GM18951 (cell line): Measurements from ENCODE around the gene TMEM94.

ENCODE experiments used
- POLR2A ChIP-seq: IDR thresholded peaks from 4 replicates; pipeline ENCODE4 v1.6.1; 2011; ENCODE audit warnings: mild to moderate bottlenecking; ENCODE audit not compliant: insufficient read length, insufficient read depth; ENCODE audit errors: extremely low read depth
- in situ Hi-C: fragments of 300-500 bp; cut with MboI; formaldehyde crosslinking; loops from one replicate; pipeline ENCODE4 v1.12.0; 2022; ENCODE audit warnings: low sequenced_read_pairs, mixed read lengths, inconsistent platforms; ENCODE audit not compliant: unreplicated experiment

Gene TMEM94

GRCh38 chr17:75539967-75540729 is 83.7 kb downstream of the TMEM94 start:
- no peak for TF ChIP-seq POLR2A

GRCh38 chr17:75540923-75541503 is 84.6 kb downstream of the TMEM94 start:
- in situ Hi-C loops = no loop called here
- no peak for TF ChIP-seq POLR2A

More at GRCh38 chr17:75539967-75540729, 83.7 kb downstream of the TMEM94 start:
- in situ Hi-C loops = no loop called here

GRCh38 chr17:75542229-75542628 is 85.8 kb downstream of the TMEM94 start:
- in situ Hi-C loops = no loop called here
- TF ChIP-seq POLR2A = no peak

GRCh38 chr17:75542728-75543336 is 86.4 kb downstream of the TMEM94 start:
- no peak for TF ChIP-seq POLR2A
- in situ Hi-C loops = no loop called here

- in situ Hi-C loops = no loop called here
- TF ChIP-seq POLR2A = no peak
These were observed 87.8 kb downstream of the TMEM94 start for GRCh38 chr17:75544250-75544649.

- in situ Hi-C loops = no loop called here
- no peak for TF ChIP-seq POLR2A
These were observed 89.7 kb downstream of the TMEM94 start for GRCh38 chr17:75546181-75546580.

GRCh38 chr17:75547091-75547490 is 90.7 kb downstream of the TMEM94 start:
- TF ChIP-seq POLR2A = no peak
- in situ Hi-C loops = no loop called here

GRCh38 chr17:75548813-75549212 is 92.4 kb downstream of the TMEM94 start:
- no peak for TF ChIP-seq POLR2A
- in situ Hi-C loops = no loop called here
